KMS-11 (cell line): Measurements from ENCODE around the gene SPTBN1.

Experiments used
- H2AFZ ChIP-seq: fragments of 200-600 bp; sonication (generic); 2 replicates; pipeline ENCODE4 v1.6.1; 2016; ENCODE audit warnings: antibody characterized with exemption, mixed run types, low read depth
- H3K27ac ChIP-seq: fragments of 200-600 bp; sonication (generic); 2 replicates; pipeline ENCODE4 v1.6.1; 2016; ENCODE audit warnings: mild to moderate bottlenecking, mixed run types
- H3K27me3 ChIP-seq: fragments of 200-600 bp; sonication (generic); 2 replicates; pipeline ENCODE4 v1.6.1; 2017; ENCODE audit warnings: mild to moderate bottlenecking, low read depth, mixed run types, moderate library complexity; ENCODE audit not compliant: insufficient read depth
- H3K36me3 ChIP-seq: fragments of 200-600 bp; sonication (generic); 2 replicates; pipeline ENCODE4 v1.6.1; 2017; ENCODE audit warnings: mild to moderate bottlenecking, mixed run types; ENCODE audit not compliant: insufficient read depth
- H3K4me1 ChIP-seq: fragments of 200-600 bp; sonication (generic); 2 replicates; pipeline ENCODE4 v1.6.1; 2016; ENCODE audit warnings: mild to moderate bottlenecking, low read depth, mixed run types; ENCODE audit not compliant: poor library complexity, severe bottlenecking
- H3K4me2 ChIP-seq: fragments of 200-600 bp; sonication (generic); 2 replicates; pipeline ENCODE4 v1.7.0; 2016; ENCODE audit warnings: mild to moderate bottlenecking, mixed run types
- H3K4me3 ChIP-seq: fragments of 200-600 bp; sonication (generic); IDR thresholded peaks from 2 replicates; pipeline ENCODE4 v1.6.1; 2017; ENCODE audit warnings: low read depth, low read length, mixed read lengths; ENCODE audit not compliant: insufficient read depth
- H3K79me2 ChIP-seq: fragments of 200-600 bp; sonication (generic); 2 replicates; pipeline ENCODE4 v1.6.1; 2016; ENCODE audit warnings: low read depth, mixed run types; ENCODE audit not compliant: insufficient read depth
- H3K9ac ChIP-seq: fragments of 200-600 bp; sonication (generic); 2 replicates; pipeline ENCODE4 v1.6.1; 2016; ENCODE audit warnings: mild to moderate bottlenecking, mixed run types
- H4K20me1 ChIP-seq: fragments of 200-600 bp; sonication (generic); 2 replicates; pipeline ENCODE4 v1.6.1; 2016; ENCODE audit warnings: mild to moderate bottlenecking, mixed run types; ENCODE audit not compliant: insufficient read depth
- TF ChIP-seq, protein P1 (sequence below): fragments of 200-600 bp; sonication (generic); conservative IDR thresholded peaks from 2 replicates; pipeline ENCODE4 v1.6.1; 2017; ENCODE audit warnings: low read depth, mild to moderate bottlenecking, antibody characterized with exemption, low read length, moderate library complexity, mixed read lengths

SPTBN1 gene

DNA sequence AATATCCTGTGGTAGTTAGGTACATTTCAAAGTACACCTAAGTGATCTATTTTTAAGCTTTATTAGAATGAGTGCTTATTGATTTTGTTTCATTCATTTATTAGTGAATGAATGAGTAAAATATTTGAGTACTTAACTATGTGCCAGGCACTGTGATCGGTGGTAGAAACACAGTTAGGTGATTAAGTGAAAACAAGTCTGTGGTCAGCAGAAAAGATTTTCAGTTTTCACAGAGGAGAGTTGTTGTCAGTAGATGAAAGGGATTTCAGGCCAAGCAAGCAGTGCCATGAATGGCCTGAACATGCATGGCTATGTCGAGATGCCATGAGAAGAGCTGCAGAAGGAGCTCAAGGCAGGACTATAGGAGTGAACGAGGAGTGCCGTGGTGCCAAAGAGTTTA lies 85.9 kb downstream of the SPTBN1 start:
- Histone ChIP-seq H3K27ac (no peak overlapping the region), H3K79me2 (no peaks in the 10 kb centered on the region; the same call in 1 of the 2 replicates), H3K36me3 (no peaks in the 10 kb centered on the region), H4K20me1 (no peaks in the 10 kb centered on the region), H3K4me3 (no peak overlapping the region), H3K27me3 (no peaks in the 10 kb centered on the region), H2AFZ (no peak overlapping the region), H3K4me1 (peaks cover 34% of the 10 kb centered on the region), H3K9ac (no peak overlapping the region), H3K4me2 (peak overlapping the region; percentile 55)
- TF ChIP-seq, protein P1, sequence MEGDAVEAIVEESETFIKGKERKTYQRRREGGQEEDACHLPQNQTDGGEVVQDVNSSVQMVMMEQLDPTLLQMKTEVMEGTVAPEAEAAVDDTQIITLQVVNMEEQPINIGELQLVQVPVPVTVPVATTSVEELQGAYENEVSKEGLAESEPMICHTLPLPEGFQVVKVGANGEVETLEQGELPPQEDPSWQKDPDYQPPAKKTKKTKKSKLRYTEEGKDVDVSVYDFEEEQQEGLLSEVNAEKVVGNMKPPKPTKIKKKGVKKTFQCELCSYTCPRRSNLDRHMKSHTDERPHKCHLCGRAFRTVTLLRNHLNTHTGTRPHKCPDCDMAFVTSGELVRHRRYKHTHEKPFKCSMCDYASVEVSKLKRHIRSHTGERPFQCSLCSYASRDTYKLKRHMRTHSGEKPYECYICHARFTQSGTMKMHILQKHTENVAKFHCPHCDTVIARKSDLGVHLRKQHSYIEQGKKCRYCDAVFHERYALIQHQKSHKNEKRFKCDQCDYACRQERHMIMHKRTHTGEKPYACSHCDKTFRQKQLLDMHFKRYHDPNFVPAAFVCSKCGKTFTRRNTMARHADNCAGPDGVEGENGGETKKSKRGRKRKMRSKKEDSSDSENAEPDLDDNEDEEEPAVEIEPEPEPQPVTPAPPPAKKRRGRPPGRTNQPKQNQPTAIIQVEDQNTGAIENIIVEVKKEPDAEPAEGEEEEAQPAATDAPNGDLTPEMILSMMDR = no peak

DNA sequence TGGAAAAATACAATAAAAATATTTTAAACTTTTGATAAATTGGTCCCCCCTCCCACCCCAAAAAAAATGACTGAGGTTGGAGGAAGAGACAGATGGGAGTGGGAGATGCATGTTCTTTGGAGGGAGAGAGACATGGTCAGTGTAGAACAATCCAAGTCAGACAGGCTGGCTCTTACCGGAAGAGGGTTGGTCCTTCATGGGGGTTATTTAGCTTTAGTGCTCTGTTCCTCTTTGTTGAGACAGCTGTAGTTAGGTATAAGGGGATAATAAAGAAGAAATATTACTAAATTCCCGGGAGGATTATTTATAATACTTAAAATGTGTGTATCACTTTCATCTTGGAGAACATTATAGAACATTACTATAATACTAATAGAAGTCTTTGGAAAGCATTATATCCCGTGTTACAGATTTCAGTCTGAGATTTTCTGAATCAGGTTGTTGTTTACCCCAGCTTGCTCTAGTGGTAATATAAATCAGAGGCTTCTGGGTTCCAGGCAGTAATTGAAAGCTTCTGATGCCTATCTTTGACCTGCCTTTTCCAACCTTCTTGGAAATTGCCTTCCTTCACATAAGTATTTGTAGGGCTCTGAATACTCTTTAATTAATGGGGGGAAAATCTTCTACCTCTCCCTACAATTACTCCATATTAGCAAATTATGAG lies 87.7 kb downstream of the SPTBN1 start:
- H4K20me1 ChIP-seq = no peaks in the 10 kb centered on the region
- H3K27ac ChIP-seq = no peak overlapping the region
- no peak overlapping the region for H3K9ac ChIP-seq
- peaks cover 40% of the 10 kb centered on the region for H3K4me1 ChIP-seq
- H3K4me3 ChIP-seq = no peak overlapping the region
- TF ChIP-seq, protein P1 = no peak
- no peaks in the 10 kb centered on the region; the same call in 1 of the 2 replicates for H3K79me2 ChIP-seq
- no peaks in the 10 kb centered on the region for H3K36me3 ChIP-seq
- no peaks in the 10 kb centered on the region for H3K27me3 ChIP-seq
- H3K4me2 ChIP-seq = no peak overlapping the region
- no peak overlapping the region for H2AFZ ChIP-seq

DNA sequence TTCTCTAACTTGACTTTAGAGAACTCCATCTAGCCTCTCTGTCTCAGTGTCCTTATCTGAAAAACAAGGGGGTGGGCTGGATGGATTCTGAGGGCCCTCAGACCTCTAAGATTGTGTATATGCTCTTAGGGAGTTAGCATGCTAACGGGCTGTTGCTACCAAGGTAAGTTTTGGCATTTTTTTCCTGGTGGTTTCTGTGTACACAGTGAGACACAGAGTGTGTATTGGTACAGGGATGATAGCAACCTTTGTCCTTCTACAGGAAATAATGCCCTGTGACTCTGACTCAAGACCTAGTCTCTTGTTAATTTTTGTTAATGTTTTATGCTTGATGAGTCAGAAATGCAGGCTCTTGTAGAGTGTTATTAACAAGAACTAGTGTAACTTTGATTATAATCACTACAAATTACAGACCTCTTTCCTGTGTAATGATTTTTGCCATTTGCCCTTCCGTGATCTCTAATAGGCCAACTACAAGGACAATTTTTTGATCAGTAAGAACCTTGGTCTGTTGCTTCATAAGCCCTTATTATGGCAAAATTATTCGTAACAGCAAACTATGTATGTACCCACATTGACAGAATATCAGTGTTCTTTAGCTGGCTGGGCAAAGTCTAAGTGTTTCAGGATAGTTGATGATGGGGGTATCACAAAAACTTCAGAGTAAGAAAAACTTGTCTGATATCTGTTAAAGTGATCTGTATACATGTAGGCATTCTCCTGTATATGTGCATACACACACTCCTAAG lies 89.7 kb downstream of the SPTBN1 start:
- Histone ChIP-seq H3K4me1 (peaks cover 48% of the 10 kb centered on the region), H3K79me2 (no peaks in the 10 kb centered on the region; the same call in 1 of the 2 replicates), H3K9ac (no peak overlapping the region), H2AFZ (no peak overlapping the region), H3K4me2 (no peak overlapping the region), H3K36me3 (no peaks in the 10 kb centered on the region), H4K20me1 (no peaks in the 10 kb centered on the region), H3K27ac (no peak overlapping the region), H3K27me3 (no peaks in the 10 kb centered on the region), H3K4me3 (no peak overlapping the region)
- TF ChIP-seq, protein P1 = no peak

DNA sequence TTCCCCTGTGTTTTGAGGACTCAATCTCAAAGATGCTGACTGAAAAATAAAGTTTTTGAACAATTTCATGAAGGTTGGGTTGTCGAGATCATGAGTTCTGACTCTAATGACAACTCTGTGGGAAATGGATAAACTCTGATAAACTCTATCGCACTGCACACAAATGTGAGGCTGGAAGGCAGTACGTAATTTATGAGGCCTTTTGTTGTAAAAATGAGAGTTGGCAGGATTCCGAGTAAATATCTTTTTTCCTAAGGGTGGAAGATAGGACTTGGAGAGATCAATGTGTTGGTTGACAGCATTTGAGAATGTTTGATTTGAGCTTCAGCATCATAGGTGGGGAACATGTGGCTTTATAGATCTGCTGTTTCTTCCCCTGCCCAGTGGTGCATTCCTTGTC lies 90.4 kb downstream of the SPTBN1 start:
- TF ChIP-seq, protein P1 = no peak
- Histone ChIP-seq H3K36me3 (no peaks in the 10 kb centered on the region), H4K20me1 (no peaks in the 10 kb centered on the region), H3K79me2 (no peaks in the 10 kb centered on the region), H2AFZ (no peak overlapping the region), H3K9ac (no peak overlapping the region), H3K4me3 (no peak overlapping the region), H3K4me1 (peaks cover 48% of the 10 kb centered on the region), H3K27me3 (no peaks in the 10 kb centered on the region), H3K4me2 (peak overlapping the region; percentile 12; the same call in 1 of the 2 replicates), H3K27ac (no peak overlapping the region)
